IMR-90 (cell line): ENCODE results near the gene PPM1J. TPM values are rescaled to one million over a fixed set of nuclear protein-coding genes. Genes with fewer than 3 reads are reported as not detected.

Source experiments
- ATAC-seq: fragments of 200-7000 bp; cut with Tn5 transposase; 2 replicates; pipeline ENCODE4 v1.9.1; 2020; ENCODE audit warnings: low read depth, mild to moderate bottlenecking, moderate library complexity
- BruUV-seq: library from RNA; stranded (reverse); fragments of 400-500 nt; replicated peaks from 2 replicates; lab custom pipeline; 2021; lab: Mats Ljungman, UMichigan
- CTCF ChIA-PET: fragments of 300-600 bp; formaldehyde crosslinking; extraction: SDS; loops from one replicate; lab custom pipeline; 2021; ENCODE audit warnings: antibody characterized with exemption; lab: Yijun Ruan, JAX
- POLR2A ChIA-PET: fragments of 300-600 bp; sonication (Branson Sonifier 250); formaldehyde crosslinking; loops from one replicate; lab custom pipeline; 2022; ENCODE audit warnings: antibody characterized with exemption; ENCODE audit not compliant: unreplicated experiment; lab: Charles Lee
- DNase-seq: peaks from one replicate; pipeline ENCODE4 v3.0.0; 2013
- H2AFZ ChIP-seq: replicated peaks from 2 replicates; pipeline ENCODE3; 2013; ENCODE audit warnings: low read length, mild to moderate bottlenecking; ENCODE audit not compliant: poor library complexity
- H2AK5ac ChIP-seq: 2 replicates; pipeline ENCODE4 v1.6.1; 2013; ENCODE audit warnings: low read depth, low read length, inconsistent platforms
- H2AK9ac ChIP-seq: replicated peaks from 2 replicates; pipeline ENCODE3; 2013; ENCODE audit warnings: mild to moderate bottlenecking, low read depth, low read length, moderate library complexity; ENCODE audit not compliant: poor library complexity
- H2BK120ac ChIP-seq: 2 replicates; pipeline ENCODE4 v1.6.1; 2013; ENCODE audit warnings: low read depth, low read length, inconsistent platforms
- H2BK15ac ChIP-seq: 3 replicates; pipeline ENCODE4 v1.6.1; 2013; ENCODE audit warnings: low read depth, low read length, inconsistent platforms
- H2BK20ac ChIP-seq: 2 replicates; pipeline ENCODE4 v1.6.1; 2013; ENCODE audit warnings: low read depth, mild to moderate bottlenecking, inconsistent platforms, low read length, moderate library complexity
- H2BK5ac ChIP-seq: 2 replicates; pipeline ENCODE4 v1.6.1; 2013; ENCODE audit warnings: mild to moderate bottlenecking, low read depth, low read length, inconsistent platforms; ENCODE audit not compliant: poor library complexity, severe bottlenecking
- H3K14ac ChIP-seq: replicated peaks from 2 replicates; pipeline ENCODE4 v1.6.1; 2013; ENCODE audit warnings: low read depth, low read length, inconsistent platforms
- H3K18ac ChIP-seq: 2 replicates; pipeline ENCODE4 v1.6.1; 2013; ENCODE audit warnings: low read depth, low read length, control low read depth
- H3K23ac ChIP-seq: 2 replicates; pipeline ENCODE4 v1.6.1; 2013; ENCODE audit warnings: low read depth, low read length, inconsistent platforms
- H3K27ac ChIP-seq: 2 replicates; pipeline ENCODE4 v1.5.1; 2013; ENCODE audit warnings: mild to moderate bottlenecking, control low read depth, low read length; ENCODE audit not compliant: insufficient read depth
- H3K27me3 ChIP-seq: 2 replicates; pipeline ENCODE4 v1.6.1; 2013; ENCODE audit warnings: low read length; ENCODE audit not compliant: control insufficient read depth, insufficient read depth
- H3K36me3 ChIP-seq: 2 replicates; pipeline ENCODE4 v1.6.1; 2013; ENCODE audit warnings: low read length, mixed read lengths; ENCODE audit not compliant: control insufficient read depth, insufficient read depth
- H3K4ac ChIP-seq: 2 replicates; pipeline ENCODE4 v1.6.1; 2013; ENCODE audit warnings: low read depth, low read length, inconsistent platforms
- H3K4me1 ChIP-seq: 2 replicates; pipeline ENCODE4 v1.6.1; 2013; ENCODE audit warnings: low read length, mixed read lengths; ENCODE audit not compliant: control insufficient read depth, insufficient read depth
- H3K4me2 ChIP-seq: 2 replicates; pipeline ENCODE4 v1.6.1; 2013; ENCODE audit warnings: low read depth, mild to moderate bottlenecking, control low read depth, low read length, moderate library complexity
- H3K4me3 ChIP-seq: 2 replicates; pipeline ENCODE4 v1.5.1; 2013; ENCODE audit warnings: low read depth, mild to moderate bottlenecking, control low read depth, low read length, moderate library complexity; ENCODE audit not compliant: insufficient read depth
- H3K56ac ChIP-seq: 2 replicates; pipeline ENCODE4 v1.6.1; 2013; ENCODE audit warnings: low read length, inconsistent platforms; ENCODE audit not compliant: insufficient read depth; ENCODE audit errors: extremely low read depth
- H3K79me1 ChIP-seq, 2 experiments: 2 replicates each; pipeline ENCODE4 v1.6.1; 2013; ENCODE audit warnings: low read length in 2 of 2, inconsistent platforms in 1 of 2, low read depth in 1 of 2
- H3K9ac ChIP-seq: 2 replicates; pipeline ENCODE4 v1.6.1; 2013; ENCODE audit warnings: low read depth, low read length, control low read depth
- H3K9me1 ChIP-seq: 2 replicates; pipeline ENCODE4 v1.6.1; 2013; ENCODE audit warnings: low read length, inconsistent platforms; ENCODE audit not compliant: insufficient read depth
- H3K9me3 ChIP-seq: 2 replicates; pipeline ENCODE4 v1.6.1; 2013; ENCODE audit warnings: low read length; ENCODE audit not compliant: control insufficient read depth, insufficient read depth
- H4K20me1 ChIP-seq: 2 replicates; pipeline ENCODE4 v1.6.1; 2013; ENCODE audit warnings: low read length, inconsistent platforms; ENCODE audit not compliant: insufficient read depth
- H4K5ac ChIP-seq: 2 replicates; pipeline ENCODE4 v1.6.1; 2013; ENCODE audit warnings: mild to moderate bottlenecking, low read depth, low read length, control low read depth
- H4K8ac ChIP-seq, 2 experiments: 2 replicates each; pipeline ENCODE4 v1.6.1; 2013; ENCODE audit warnings: low read depth in 2 of 2, low read length in 2 of 2, control low read depth in 1 of 2, inconsistent platforms in 1 of 2
- H4K91ac ChIP-seq: 2 replicates; pipeline ENCODE4 v1.6.1; 2013; ENCODE audit warnings: low read depth, low read length, inconsistent platforms; ENCODE audit not compliant: insufficient read depth
- CHD1 ChIP-seq: IDR thresholded peaks from 2 replicates; pipeline ENCODE4 v1.6.1; 2012; ENCODE audit warnings: low read depth, low read length, improper control_type of control experiment
- MAFK ChIP-seq: IDR thresholded peaks from 2 replicates; pipeline ENCODE4 v1.6.1; 2012; ENCODE audit warnings: low read depth, low read length, improper control_type of control experiment
- MXI1 ChIP-seq: IDR thresholded peaks from 2 replicates; pipeline ENCODE4 v1.6.1; 2012; ENCODE audit warnings: low read depth, mild to moderate bottlenecking, low read length, moderate library complexity, borderline replicate concordance
- WGBS, 2 experiments: methylation state at CpG; one replicate each; pipeline versions ENCODE4 v1.1.5 to v1.1.7; 2013; ENCODE audit warnings: missing lambda C conversion rate in 2 of 2; ENCODE audit not compliant: insufficient read length in 1 of 2; ENCODE audit errors: extremely low coverage in 2 of 2; 5-methylcytosine and 5-hydroxymethylcytosine counted together
- dilution Hi-C: fragments of 300-500 bp; cut with HindIII; formaldehyde crosslinking; loops from one replicate; pipeline ENCODE4 v1.14.3; 2018; ENCODE audit warnings: low sequenced_read_pairs; ENCODE audit not compliant: unreplicated experiment
- in situ Hi-C: fragments of 300-500 bp; cut with MboI; formaldehyde crosslinking; loops from 3 replicates; pipeline ENCODE4 v1.14.3; 2019; ENCODE audit warnings: low sequenced_read_pairs, inconsistent platforms, mixed read lengths
- intact Hi-C: fragments of 100-400 bp; cut with micrococcal nuclease; formaldehyde crosslinking; loops from 2 replicates; pipeline ENCODE4 v1.10.0; 2022
- polyA plus RNA-seq, 3 experiments: library from polyadenylated mRNA; depleted of rRNA; stranded (reverse); fragments of >200 nt; gene quantifications; 2 replicates each; pipeline ENCODE4 v1.2.3, GENCODE V29; 2012; ENCODE audit warnings: low replicate concordance in 1 of 3
- total RNA-seq: library from RNA; depleted of rRNA; stranded (reverse); fragments of >200 nt; gene quantifications from 2 replicates; pipeline ENCODE4 v1.2.3, GENCODE V29; 2012

PPM1J gene
- total and polyA plus RNA-seq, 2 of the 4 experiments (the other 2 are of a cell fraction), result 1.8 to 2.4 TPM

- ATAC-seq, result no peak
- no peak overlapping the region for H2BK20ac ChIP-seq
- no peaks in the 10 kb centered on the region for H3K9me3 ChIP-seq
- H3K27me3 ChIP-seq, result peaks cover 4% of the 10 kb centered on the region; the same call in 1 of the 2 replicates
- peaks cover 3% of the 10 kb centered on the region; the same call in 1 of the 2 replicates for H3K9me1 ChIP-seq
- in situ Hi-C loops, result loop anchor here (10.0 to 25.0 kb wide), 2 partner anchors 241 to 974 kb away; partner anchors contain the start of gene SLC16A1
- H2BK15ac ChIP-seq, result no peak overlapping the region
- no TSS peak for BruUV-seq
- peak overlapping the region; percentile 47 for H2AK9ac ChIP-seq
- no peak for DNase-seq
- H4K8ac ChIP-seq, result no peak overlapping the region
- H2BK120ac ChIP-seq, result no peak overlapping the region
- H4K5ac ChIP-seq, result no peak overlapping the region
- no peaks in the 10 kb centered on the region for H3K4me1 ChIP-seq
- CTCF ChIA-PET, result interaction anchor here (0.6 to 4.7 kb wide), 2 partner anchors 90 to 1216 kb away, joined by 5 to 32 read pairs; no protein-coding TSS in a partner anchor
- no peak overlapping the region for H3K14ac ChIP-seq
- H3K23ac ChIP-seq, result no peak overlapping the region; the same call in 1 of the 2 replicates
- peak overlapping the region; percentile 68; the same call in 1 of the 2 replicates for H3K4me3 ChIP-seq
- no peak overlapping the region for H3K9ac ChIP-seq
- POLR2A ChIA-PET, result no interaction called here
- H3K36me3 ChIP-seq, result no peaks in the 10 kb centered on the region
- H2BK5ac ChIP-seq, result no peak overlapping the region
- peak overlapping the region; percentile 92 for H3K4me2 ChIP-seq
- H2AFZ ChIP-seq, result peak overlapping the region; percentile 93
- no peaks in the 10 kb centered on the region for H4K20me1 ChIP-seq
- 80% methylated on average over 1 of the region's 14 CpGs; no CpG with 5 or more reads in 1 of the 2 experiments for WGBS, 2 experiments
- intact Hi-C loops, result loop anchor here (10.0 kb wide), 1 partner anchor 241 kb away; the partner anchor contains the start of gene SLC16A1
- dilution Hi-C loops, result no loop called here
- TF ChIP-seq MXI1 (no peak), MAFK (no peak), CHD1 (no peak)
- H2AK5ac ChIP-seq, result peak overlapping the region; percentile 56; the same call in 1 of the 2 replicates
- no peak overlapping the region for H4K91ac ChIP-seq
- no peak overlapping the region for H3K18ac ChIP-seq
- no peak overlapping the region for H3K56ac ChIP-seq
- no peak overlapping the region for H3K27ac ChIP-seq
- no peaks in the 10 kb centered on the region for H3K79me1 ChIP-seq
- no peak overlapping the region for H3K4ac ChIP-seq
Measured at GRCh38 chr1:112713466-112714312, 1.4 kb downstream of the PPM1J start.
